Right cardiac atrium (tissue), 5 donors: Measurements from ENCODE around the gene CRY1. TPM values are rescaled to one million over a fixed set of nuclear protein-coding genes. Genes with fewer than 3 reads are reported as not detected.
"Not testable (repeated sequence)": the region's sequence is repeated elsewhere in the genome, so short reads cannot be mapped to it uniquely, and the experiment has no call there.

Source experiments
- ATAC-seq, 2 donors: fragments of 200-7000 bp; cut with Tn5 transposase; one replicate each; pipeline versions ENCODE4 v1.8.0 to v1.9.1; 2020; ENCODE audit warnings: moderate library complexity in 2 of 2, mild to moderate bottlenecking in 1 of 2
- DNase-seq, 3 donors: peaks; one replicate each; pipeline ENCODE4 v3.0.0-alpha.2; 2020
- H3K27ac ChIP-seq: one replicate; pipeline ENCODE4 v1.5.1; 2013; ENCODE audit warnings: mild to moderate bottlenecking, low read length, control low read depth, moderate library complexity
- H3K27me3 ChIP-seq: one replicate; pipeline ENCODE4 v1.6.1; 2013; ENCODE audit not compliant: control insufficient read depth, insufficient read depth
- H3K4me1 ChIP-seq: one replicate; pipeline ENCODE4 v1.6.1; 2013; ENCODE audit warnings: low read length; ENCODE audit not compliant: control insufficient read depth, insufficient read depth
- H3K4me3 ChIP-seq: one replicate; pipeline ENCODE4 v1.5.1; 2013; ENCODE audit warnings: low read length, control low read depth
- H3K9me3 ChIP-seq: one replicate; pipeline ENCODE4 v1.6.1; 2013; ENCODE audit warnings: low read length; ENCODE audit not compliant: control insufficient read depth
- WGBS: extraction: QIAGEN DNeasy Blood & Tissue Kit; methylation state at CpG from one replicate; pipeline ENCODE4 v1.1.7; 2013; 5-methylcytosine and 5-hydroxymethylcytosine counted together
- intact Hi-C, 4 donors: fragments of 100-400 bp; cut with DNase I; formaldehyde crosslinking; loops; one replicate each; pipeline versions ENCODE4 v1.11.0 to v1.14.0; 2022 to 2023
- polyA plus RNA-seq: library from polyadenylated mRNA; stranded (reverse); fragments of 200-250 nt; gene quantifications from one replicate; pipeline ENCODE4 v1.2.3, GENCODE V29; 2013
- total RNA-seq, 4 donors: library from RNA; stranded (reverse); fragmentation: NEBNext Ultra II Directional; extraction: Animal tissue kit (Norgen Biotek cat#: 25700); gene quantifications; one replicate each; pipeline ENCODE4 v1.2.1, GENCODE V29; 2021
- donor health status: healthy with polysubstance abuse.
- donor health status: DM: no; HTN: yes; CAD: no.
- donor health status: DM: no; HTN: no; CAD: no.
- donor health status: DM: no; HTN: yes; CAD: no; lungs with severe emphysema.
- donor health status: DM: yes; HTN: yes; CAD: no.

The CRY1 gene
- total and polyA plus RNA-seq, 5 donors = 6.9 to 26.8 (median 12.8) TPM

DNA sequence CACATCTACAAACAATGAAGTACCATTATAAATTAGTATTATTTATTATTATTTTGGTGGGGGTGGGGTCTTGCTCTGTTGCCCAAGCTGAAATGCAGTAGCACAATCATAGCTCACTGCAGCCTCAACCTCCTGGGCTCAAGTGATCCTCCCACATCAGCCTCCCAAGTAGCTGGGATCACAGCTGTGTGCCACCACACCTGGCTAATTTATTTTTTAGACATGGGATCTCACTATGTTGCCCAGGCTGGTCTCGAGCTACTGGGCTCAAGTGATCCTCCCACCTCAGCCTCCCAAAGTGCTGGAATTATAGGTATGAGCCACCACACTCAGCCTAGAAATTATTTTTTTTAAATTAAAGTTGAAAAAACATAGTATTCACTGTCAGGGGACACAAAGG, 15.0 kb upstream of the CRY1 start:
- H3K4me1 ChIP-seq, H3K27me3 ChIP-seq, DNase-seq, intact Hi-C loops, ATAC-seq, H3K27ac ChIP-seq, H3K9me3 ChIP-seq, H3K4me3 ChIP-seq: not testable (repeated sequence)
- WGBS = 98% methylated on average over 1 of the region's 1 CpG

GRCh38 chr12:107107381-107107780, 14.0 kb upstream of the CRY1 start:
- intact Hi-C loops = no loop called here
- H3K27ac ChIP-seq = no peak overlapping the region
- DNase-seq (no peak), ATAC-seq (no peak)
- H3K4me1 ChIP-seq = no peaks in the 10 kb centered on the region
- H3K27me3 ChIP-seq = no peaks in the 10 kb centered on the region
- 58% methylated on average over 4 of the region's 4 CpGs for WGBS
- no peak overlapping the region for H3K4me3 ChIP-seq
- H3K9me3 ChIP-seq = no peaks in the 10 kb centered on the region

- Histone ChIP-seq H3K27ac (no peak overlapping the region), H3K9me3 (no peaks in the 10 kb centered on the region), H3K4me3 (no peak overlapping the region), H3K4me1 (no peaks in the 10 kb centered on the region), H3K27me3 (no peaks in the 10 kb centered on the region)
- intact Hi-C loops = no loop called here
- ATAC-seq (no peak), DNase-seq (no peak)
- 64% methylated on average over 5 of the region's 5 CpGs for WGBS
These were observed 13.1 kb upstream of the CRY1 start for GRCh38 chr12:107106241-107107025.

GRCh38 chr12:107105410-107105703, 12.0 kb upstream of the CRY1 start:
- Histone ChIP-seq H3K9me3 (no peaks in the 10 kb centered on the region), H3K27ac (no peak overlapping the region), H3K4me1 (no peaks in the 10 kb centered on the region), H3K4me3 (no peak overlapping the region), H3K27me3 (no peaks in the 10 kb centered on the region)
- intact Hi-C loops = no loop called here
- DNase-seq (no peak), ATAC-seq (no peak)
- 62% methylated on average over 1 of the region's 1 CpG for WGBS

DNA sequence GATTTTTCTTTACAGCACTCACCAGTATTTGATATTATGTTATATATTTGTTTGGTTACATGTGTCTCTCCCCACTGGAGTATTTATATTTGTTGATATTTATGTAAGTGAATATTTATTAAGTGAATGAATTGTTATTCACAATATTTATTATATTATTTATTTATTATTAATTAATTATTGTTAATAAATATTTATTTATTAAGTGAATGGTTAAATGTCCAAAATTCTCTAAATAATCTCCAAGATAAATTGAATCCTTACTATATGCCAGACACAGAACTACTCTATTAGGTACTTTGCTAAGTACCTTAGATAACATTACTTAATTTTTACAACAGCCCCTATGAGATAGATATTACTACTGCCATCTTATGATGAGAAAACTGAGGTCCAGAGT, 10.2 kb upstream of the CRY1 start:
- H3K4me1 ChIP-seq = no peaks in the 10 kb centered on the region
- ATAC-seq (no peak), DNase-seq (no peak)
- H3K9me3 ChIP-seq = no peaks in the 10 kb centered on the region
- H3K27ac ChIP-seq = no peak overlapping the region
- no peaks in the 10 kb centered on the region for H3K27me3 ChIP-seq
- H3K4me3 ChIP-seq = no peak overlapping the region
- intact Hi-C loops = no loop called here

GRCh38 chr12:107103097-107103496, 9.7 kb upstream of the CRY1 start:
- H3K9me3 ChIP-seq = no peaks in the 10 kb centered on the region
- 92% methylated on average over 3 of the region's 3 CpGs for WGBS
- DNase-seq (no peak), ATAC-seq (no peak)
- no peak overlapping the region for H3K27ac ChIP-seq
- no peaks in the 10 kb centered on the region for H3K4me1 ChIP-seq
- no peak overlapping the region for H3K4me3 ChIP-seq
- H3K27me3 ChIP-seq = no peaks in the 10 kb centered on the region
- intact Hi-C loops = no loop called here

DNA sequence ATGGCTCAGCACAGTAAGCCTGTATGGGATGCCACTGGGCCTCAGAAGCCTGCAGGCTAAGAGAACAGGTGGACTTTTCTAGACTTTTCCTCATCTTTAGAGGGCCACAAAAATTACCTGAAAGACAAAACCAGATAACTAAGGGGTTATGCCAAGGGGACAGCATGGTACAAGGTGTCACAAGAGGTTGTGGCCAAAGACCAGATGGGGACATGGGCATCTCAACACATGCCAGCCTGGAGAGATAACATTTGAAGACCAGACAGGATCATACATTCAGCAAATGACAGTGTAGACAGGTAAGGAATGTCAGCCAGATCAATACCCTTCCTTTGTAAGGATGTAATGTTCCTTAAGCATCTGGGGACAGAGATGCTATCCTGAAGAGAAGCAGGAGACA, 8.9 kb upstream of the CRY1 start:
- Histone ChIP-seq H3K4me3 (no peak overlapping the region), H3K4me1 (no peaks in the 10 kb centered on the region), H3K27me3 (no peaks in the 10 kb centered on the region), H3K27ac (no peak overlapping the region), H3K9me3 (no peaks in the 10 kb centered on the region)
- intact Hi-C loops = no loop called here
- no peak for ATAC-seq
- DNase-seq = no peak

- no peaks in the 10 kb centered on the region for H3K4me1 ChIP-seq
- no peaks in the 10 kb centered on the region for H3K9me3 ChIP-seq
- 78% methylated on average over 1 of the region's 1 CpG for WGBS
- H3K27ac ChIP-seq = no peak overlapping the region
- DNase-seq (no peak), ATAC-seq (no peak)
- intact Hi-C loops = no loop called here
- H3K27me3 ChIP-seq = no peaks in the 10 kb centered on the region
- no peak overlapping the region for H3K4me3 ChIP-seq
These were observed 8.3 kb upstream of the CRY1 start for GRCh38 chr12:107101651-107102050.

DNA sequence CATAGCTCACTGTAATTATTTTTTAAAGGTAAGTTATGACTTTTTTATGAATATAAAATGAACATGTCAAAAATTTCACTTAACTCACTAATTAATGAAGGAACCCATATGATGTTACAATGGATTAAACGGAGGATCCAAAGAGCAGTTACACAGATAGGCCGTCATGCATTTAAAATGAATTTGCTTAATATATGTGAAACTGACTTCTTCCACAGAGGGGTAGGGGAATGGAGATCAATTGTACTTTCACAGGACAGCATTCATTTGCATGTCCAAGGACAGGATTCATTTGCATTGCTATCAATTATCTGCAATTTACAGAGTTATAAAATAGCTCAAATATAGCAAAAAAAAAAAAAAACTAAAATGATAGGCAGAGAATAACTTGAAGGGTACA, 6.6 kb upstream of the CRY1 start:
- ATAC-seq (no peak), DNase-seq (no peak)
- no peak overlapping the region for H3K4me3 ChIP-seq
- H3K9me3 ChIP-seq = no peaks in the 10 kb centered on the region
- H3K4me1 ChIP-seq = no peaks in the 10 kb centered on the region
- H3K27ac ChIP-seq = no peak overlapping the region
- H3K27me3 ChIP-seq = no peaks in the 10 kb centered on the region
- intact Hi-C loops = loop anchor here in 3 of 4 donors (10.0 kb wide), 2 partner anchors 115 to 145 kb away; partner anchors contain the start of genes TMEM263 (in 2 of the 3) and MTERF2 (in 1 of the 3)
- 79% methylated on average over 2 of the region's 2 CpGs for WGBS

DNA sequence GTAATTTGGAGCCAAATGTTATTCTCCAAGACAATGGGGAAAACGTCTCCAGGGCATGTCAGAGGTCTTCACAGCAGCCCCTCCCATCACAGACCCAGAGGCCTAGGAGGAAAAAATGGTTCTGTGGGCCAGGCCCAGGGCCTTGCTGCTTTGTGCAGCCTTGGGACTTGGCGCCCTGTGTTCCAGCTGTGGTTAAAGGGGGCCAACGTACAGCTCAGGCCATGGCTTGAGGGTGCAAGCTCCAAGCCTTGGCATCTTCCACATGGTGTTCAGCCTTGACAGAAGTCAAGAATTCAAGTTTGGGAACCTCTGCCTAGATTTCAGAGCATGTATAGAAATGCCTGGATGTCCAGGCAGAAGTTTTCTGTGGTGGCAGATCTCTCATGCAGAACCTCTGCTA, 3.2 kb upstream of the CRY1 start:
- Histone ChIP-seq H3K9me3 (no peaks in the 10 kb centered on the region), H3K27me3 (no peaks in the 10 kb centered on the region), H3K4me1 (no peaks in the 10 kb centered on the region), H3K27ac (no peak overlapping the region), H3K4me3 (no peak overlapping the region)
- intact Hi-C loops = loop anchor here in 3 of 4 donors (10.0 kb wide), 2 partner anchors 112 to 142 kb away; partner anchors contain the start of genes TMEM263 (in 2 of the 3) and MTERF2 (in 1 of the 3)
- DNase-seq (no peak), ATAC-seq (no peak)
- 71% methylated on average over 3 of the region's 3 CpGs for WGBS

DNA sequence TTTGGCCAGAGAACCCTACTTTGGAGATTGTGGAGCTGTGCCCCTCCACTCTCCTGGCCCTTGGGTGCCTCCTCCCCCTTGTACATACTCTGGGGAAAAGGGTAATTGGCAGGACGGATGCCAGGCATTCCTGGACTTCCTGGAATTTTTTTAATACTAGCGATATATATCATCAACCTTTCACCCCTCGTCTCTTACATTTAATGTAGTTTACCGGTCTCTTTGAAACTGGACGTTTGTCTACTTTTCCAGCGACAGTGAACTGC, 767 bp upstream of the CRY1 start:
- DNase-seq (no peak), ATAC-seq (no peak)
- H3K4me1 ChIP-seq = no peaks in the 10 kb centered on the region
- 11% methylated on average over 6 of the region's 6 CpGs for WGBS
- no peaks in the 10 kb centered on the region for H3K9me3 ChIP-seq
- intact Hi-C loops = loop anchor here in 3 of 4 donors (10.0 kb wide), 2 partner anchors 109 to 139 kb away; partner anchors contain the start of genes TMEM263 (in 2 of the 3) and MTERF2 (in 1 of the 3)
- peak overlapping the region; percentile 51 for H3K27ac ChIP-seq
- H3K27me3 ChIP-seq = no peaks in the 10 kb centered on the region
- peak overlapping the region; percentile 88 for H3K4me3 ChIP-seq
